HepG2 (cell line): ENCODE results near the gene TRAK1. TPM values are rescaled to one million over a fixed set of nuclear protein-coding genes. Genes with fewer than 3 reads are reported as not detected.

Experiments used
- ATAC-seq: fragments of 200-7000 bp; cut with Tn5 transposase; 3 replicates; pipeline ENCODE4 v1.9.1; 2020; ENCODE audit warnings: mild to moderate bottlenecking, moderate library complexity
- BruUV-seq: library from RNA; stranded (reverse); fragments of 400-500 nt; replicated peaks from 2 replicates; lab custom pipeline; 2021; lab: Mats Ljungman, UMichigan
- CTCF ChIA-PET: fragments of 300-600 bp; formaldehyde crosslinking; extraction: SDS; loops from one replicate; lab custom pipeline; 2021; ENCODE audit warnings: low total read pairs, inconsistent platforms, low intra/inter-chr PET ratio; lab: Yijun Ruan, JAX
- POLR2A ChIA-PET: fragments of 350-600 bp; sonication (Branson Sonifier 250); formaldehyde crosslinking; loops from one replicate; lab custom pipeline; 2020; ENCODE audit warnings: antibody characterized with exemption, inconsistent platforms; lab: Yijun Ruan, JAX
- DNase-seq: peaks from one replicate; pipeline ENCODE4 v3.0.0-alpha.2; 2015; ENCODE audit warnings: low spot score
- FAIRE-seq: peaks from 3 replicates; lab custom pipeline; 2011; peaks lifted over from hg19 to GRCh38; lab: Jason Lieb, UNC
- H2AFZ ChIP-seq: one replicate; pipeline ENCODE4 v1.6.1; 2011; ENCODE audit warnings: low read length, inconsistent platforms
- H3K27ac ChIP-seq: fragments of 300-600 bp; 3 replicates; pipeline ENCODE4 v1.8.0; 2011; ENCODE audit warnings: mixed run types, mild to moderate bottlenecking, mixed read lengths, low read length, inconsistent platforms; ENCODE audit not compliant: insufficient read depth; ENCODE audit errors: extremely low read length
- H3K27me3 ChIP-seq, 2 experiments: fragments of 200-600 bp in 1 of 2; 2 replicates in 1 of 2; 3 replicates in 1 of 2; pipeline versions ENCODE4 v1.6.0 to v1.8.0; 2011; ENCODE audit warnings: low read length in 2 of 2, mild to moderate bottlenecking in 2 of 2, moderate library complexity in 2 of 2, inconsistent platforms in 1 of 2; ENCODE audit not compliant: insufficient read depth in 2 of 2, control insufficient read depth in 1 of 2
- H3K36me3 ChIP-seq, 2 experiments: fragments of 200-600 bp in 1 of 2; replicated peaks in 1 of 2; 2 replicates in 1 of 2; 3 replicates in 1 of 2; pipeline versions ENCODE4 v1.5.1 to v1.8.0; 2011; ENCODE audit warnings: low read length in 2 of 2, inconsistent platforms in 1 of 2; ENCODE audit not compliant: insufficient read depth in 2 of 2, control insufficient read depth in 1 of 2
- H3K4me1 ChIP-seq: 2 replicates; pipeline ENCODE4 v1.5.1; 2012; ENCODE audit warnings: low read length, inconsistent platforms; ENCODE audit not compliant: insufficient read depth
- H3K4me2 ChIP-seq: 2 replicates; pipeline ENCODE4 v1.6.0; 2011; ENCODE audit warnings: low read depth, low read length, inconsistent platforms
- H3K4me3 ChIP-seq, 3 experiments: fragments of 200-600 bp in 1 of 3; sonication (generic), shearing (Covaris generic) in 1 of 3; replicated peaks in 1 of 3; 2 replicates each; pipeline ENCODE4 v1.5.1; 2011 to 2016; ENCODE audit warnings: low read length in 3 of 3, inconsistent platforms in 2 of 3, low read depth in 2 of 3, mild to moderate bottlenecking in 2 of 3, control low read depth in 1 of 3, mixed read lengths in 1 of 3; ENCODE audit not compliant: insufficient read depth in 1 of 3
- H3K79me2 ChIP-seq: one replicate; pipeline ENCODE4 v1.6.1; 2011; ENCODE audit warnings: low read length, inconsistent platforms; ENCODE audit not compliant: insufficient read depth
- H3K9ac ChIP-seq: 2 replicates; pipeline ENCODE4 v1.6.0; 2011; ENCODE audit warnings: mild to moderate bottlenecking, low read depth, low read length, inconsistent platforms; ENCODE audit not compliant: insufficient read depth
- H3K9me3 ChIP-seq: 2 replicates; pipeline ENCODE4 v1.5.1; 2012; ENCODE audit warnings: mild to moderate bottlenecking, low read length
- H4K20me1 ChIP-seq: 2 replicates; pipeline ENCODE4 v1.6.0; 2011; ENCODE audit warnings: inconsistent platforms, mild to moderate bottlenecking, low read length, moderate library complexity; ENCODE audit not compliant: insufficient read depth
- CCAR2 ChIP-seq: fragments of 200-400 bp; formaldehyde crosslinking; optimal IDR thresholded peaks from 2 replicates; pipeline ENCODE3; 2018; ENCODE audit warnings: low read depth, mild to moderate bottlenecking, low read length, moderate library complexity
- CCDC6 ChIP-seq: sonication (generic); formaldehyde crosslinking; IDR thresholded peaks from 2 replicates; pipeline ENCODE4 v1.8.1; 2022; ENCODE audit warnings: mild to moderate bottlenecking, missing genetic modification reagents, moderate library complexity
- CHD2 ChIP-seq: IDR thresholded peaks from 2 replicates; pipeline ENCODE4 v1.6.1; 2011; ENCODE audit warnings: low read depth, low read length, improper control_type of control experiment
- ZBTB3 ChIP-seq: sonication (generic); formaldehyde crosslinking; IDR thresholded peaks from 2 replicates; pipeline ENCODE4 v1.4.0; 2020; ENCODE audit warnings: low read depth, mild to moderate bottlenecking, moderate library complexity, missing genetic modification reagents, borderline replicate concordance
- ZNF256 ChIP-seq: sonication (generic); formaldehyde crosslinking; conservative IDR thresholded peaks from 2 replicates; pipeline ENCODE4 v1.4.0; 2020; ENCODE audit warnings: missing genetic modification reagents
- ZNF263 ChIP-seq: sonication (generic); formaldehyde crosslinking; IDR thresholded peaks from 2 replicates; pipeline ENCODE4 v1.4.0; 2020; ENCODE audit warnings: missing genetic modification reagents
- ZNF543 ChIP-seq: sonication (generic); formaldehyde crosslinking; IDR thresholded peaks from 2 replicates; pipeline ENCODE4 v1.4.0; 2020; ENCODE audit warnings: mild to moderate bottlenecking, missing genetic modification reagents
- ZNF577 ChIP-seq: sonication (generic); formaldehyde crosslinking; IDR thresholded peaks from 2 replicates; pipeline ENCODE4 v1.4.0; 2020; ENCODE audit warnings: mild to moderate bottlenecking, low read depth, missing genetic modification reagents, borderline replicate concordance
- ZNF672 ChIP-seq: sonication (generic); formaldehyde crosslinking; IDR thresholded peaks from 2 replicates; pipeline ENCODE4 v1.8.1; 2022; ENCODE audit warnings: missing genetic modification reagents
- ZNF841 ChIP-seq: sonication (generic); formaldehyde crosslinking; IDR thresholded peaks from 2 replicates; pipeline ENCODE4 v1.8.1; 2023; ENCODE audit warnings: missing genetic modification reagents, borderline replicate concordance
- WGBS: methylation state at CpG from one replicate; pipeline ENCODE4 v1.1.6; 2017; ENCODE audit warnings: low lambda C conversion rate; 5-methylcytosine and 5-hydroxymethylcytosine counted together
- in situ Hi-C: cut with HindIII; loops from 2 replicates; pipeline ENCODE4 v1.10.0; 2017; ENCODE audit warnings: low pct_unique_long_range_greater_than_20kb; ENCODE audit not compliant: extremely low pct_ligation_motif_present
- intact Hi-C: fragments of 100-400 bp; cut with micrococcal nuclease; formaldehyde crosslinking; loops from one replicate; pipeline ENCODE4 v1.10.0; 2022; ENCODE audit not compliant: unreplicated experiment
- polyA plus RNA-seq, 8 experiments: library from polyadenylated mRNA; depleted of rRNA in 3 of 8; stranded (reverse) in 7 of 8; unstranded in 1 of 8; fragments of >200 nt; fragmentation: Illumina TruSeq in 4 of 8; extraction: Trizol in 4 of 8; gene quantifications; 2 replicates each; pipeline versions ENCODE4 v1.2.1 to v1.2.3, GENCODE V29; 2011 to 2016; ENCODE audit warnings: low read depth in 4 of 8, missing spikeins in 1 of 8, mixed read lengths in 1 of 8; ENCODE audit not compliant: insufficient read depth in 1 of 8
- total RNA-seq, 5 experiments: library from RNA; depleted of rRNA; stranded (reverse); fragments of >200 nt; fragmentation: Illumina TruSeq; extraction: Trizol; gene quantifications; 2 replicates each; pipeline ENCODE4 v1.2.3, GENCODE V29; 2016; ENCODE audit warnings: low read depth in 1 of 5
- TF ChIP-seq, protein P1 (sequence below): sonication (generic); formaldehyde crosslinking; IDR thresholded peaks from 2 replicates; pipeline ENCODE4 v1.8.0; 2022; ENCODE audit warnings: mild to moderate bottlenecking, missing genetic modification reagents
- TF ChIP-seq, protein P2 (sequence below): sonication (generic); formaldehyde crosslinking; IDR thresholded peaks from 2 replicates; pipeline ENCODE4 v1.5.0; 2020; ENCODE audit warnings: missing genetic modification reagents
- TF ChIP-seq, protein P3 (sequence below): sonication (generic); formaldehyde crosslinking; conservative IDR thresholded peaks from 2 replicates; pipeline ENCODE4 v1.4.0; 2020; ENCODE audit warnings: missing genetic modification reagents
- TF ChIP-seq, protein P4 (sequence below): IDR thresholded peaks from 2 replicates; pipeline ENCODE4 v1.6.1; 2016

The TRAK1 gene
- total and polyA plus RNA-seq, 2 of the 13 experiments (the other 11 are each of a cell fraction or from before 2014, with no cell fraction given), result 20.5 to 46.6 TPM

DNA sequence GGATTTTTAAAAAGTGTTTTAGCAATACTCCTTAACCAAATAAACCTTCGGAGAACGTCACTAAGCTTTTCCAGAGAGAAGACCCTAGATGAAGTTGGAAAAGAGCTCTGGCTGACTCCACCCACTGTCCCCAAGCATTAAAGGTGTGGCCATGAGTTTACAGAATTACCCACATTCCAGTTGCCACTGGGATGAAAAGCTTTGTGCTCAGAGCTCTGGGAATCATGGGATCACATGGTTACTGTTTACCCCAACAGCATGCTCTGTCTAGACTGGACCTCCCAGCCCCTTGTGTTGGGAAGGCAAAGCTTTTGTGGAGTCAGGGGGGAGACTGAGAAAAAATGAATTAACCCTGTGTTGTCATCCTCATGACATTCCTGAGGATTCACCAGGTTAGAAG, 119.6 kb downstream of the TRAK1 start:
- Histone ChIP-seq H3K4me2 (no peak overlapping the region), H2AFZ (no peak overlapping the region), H4K20me1 (no peaks in the 10 kb centered on the region), H3K27ac (no peak overlapping the region), H3K9me3 (no peaks in the 10 kb centered on the region)
- in situ Hi-C loops, result no loop called here
- DNase-seq (peak; percentile 27), ATAC-seq (peak; percentile 39; the same call in 2 of the 3 replicates)
- WGBS, result 98% methylated on average over 2 of the region's 2 CpGs
- CTCF ChIA-PET, result no interaction called here
- intact Hi-C loops, result no loop called here
- TF ChIP-seq ZBTB3 (CRISPR knock-in tag) (no peak), ZNF263 (CRISPR knock-in tag) (no peak), ZNF577 (CRISPR knock-in tag) (no peak), CCDC6 (CRISPR knock-in tag) (no peak), ZNF256 (CRISPR knock-in tag) (no peak), CCAR2 (no peak), ZNF672 (CRISPR knock-in tag) (no peak), CHD2 (no peak), ZNF543 (CRISPR knock-in tag) (no peak), ZNF841 (no peak)
- TF ChIP-seq, protein P1, sequence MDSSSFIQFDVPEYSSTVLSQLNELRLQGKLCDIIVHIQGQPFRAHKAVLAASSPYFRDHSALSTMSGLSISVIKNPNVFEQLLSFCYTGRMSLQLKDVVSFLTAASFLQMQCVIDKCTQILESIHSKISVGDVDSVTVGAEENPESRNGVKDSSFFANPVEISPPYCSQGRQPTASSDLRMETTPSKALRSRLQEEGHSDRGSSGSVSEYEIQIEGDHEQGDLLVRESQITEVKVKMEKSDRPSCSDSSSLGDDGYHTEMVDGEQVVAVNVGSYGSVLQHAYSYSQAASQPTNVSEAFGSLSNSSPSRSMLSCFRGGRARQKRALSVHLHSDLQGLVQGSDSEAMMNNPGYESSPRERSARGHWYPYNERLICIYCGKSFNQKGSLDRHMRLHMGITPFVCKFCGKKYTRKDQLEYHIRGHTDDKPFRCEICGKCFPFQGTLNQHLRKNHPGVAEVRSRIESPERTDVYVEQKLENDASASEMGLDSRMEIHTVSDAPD, result no peak
- TF ChIP-seq, protein P2, sequence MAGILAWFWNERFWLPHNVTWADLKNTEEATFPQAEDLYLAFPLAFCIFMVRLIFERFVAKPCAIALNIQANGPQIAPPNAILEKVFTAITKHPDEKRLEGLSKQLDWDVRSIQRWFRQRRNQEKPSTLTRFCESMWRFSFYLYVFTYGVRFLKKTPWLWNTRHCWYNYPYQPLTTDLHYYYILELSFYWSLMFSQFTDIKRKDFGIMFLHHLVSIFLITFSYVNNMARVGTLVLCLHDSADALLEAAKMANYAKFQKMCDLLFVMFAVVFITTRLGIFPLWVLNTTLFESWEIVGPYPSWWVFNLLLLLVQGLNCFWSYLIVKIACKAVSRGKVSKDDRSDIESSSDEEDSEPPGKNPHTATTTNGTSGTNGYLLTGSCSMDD (CRISPR knock-in tag), result no peak
- TF ChIP-seq, protein P3, sequence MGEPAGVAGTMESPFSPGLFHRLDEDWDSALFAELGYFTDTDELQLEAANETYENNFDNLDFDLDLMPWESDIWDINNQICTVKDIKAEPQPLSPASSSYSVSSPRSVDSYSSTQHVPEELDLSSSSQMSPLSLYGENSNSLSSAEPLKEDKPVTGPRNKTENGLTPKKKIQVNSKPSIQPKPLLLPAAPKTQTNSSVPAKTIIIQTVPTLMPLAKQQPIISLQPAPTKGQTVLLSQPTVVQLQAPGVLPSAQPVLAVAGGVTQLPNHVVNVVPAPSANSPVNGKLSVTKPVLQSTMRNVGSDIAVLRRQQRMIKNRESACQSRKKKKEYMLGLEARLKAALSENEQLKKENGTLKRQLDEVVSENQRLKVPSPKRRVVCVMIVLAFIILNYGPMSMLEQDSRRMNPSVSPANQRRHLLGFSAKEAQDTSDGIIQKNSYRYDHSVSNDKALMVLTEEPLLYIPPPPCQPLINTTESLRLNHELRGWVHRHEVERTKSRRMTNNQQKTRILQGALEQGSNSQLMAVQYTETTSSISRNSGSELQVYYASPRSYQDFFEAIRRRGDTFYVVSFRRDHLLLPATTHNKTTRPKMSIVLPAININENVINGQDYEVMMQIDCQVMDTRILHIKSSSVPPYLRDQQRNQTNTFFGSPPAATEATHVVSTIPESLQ (CRISPR knock-in tag), result no peak
- TF ChIP-seq, protein P4, sequence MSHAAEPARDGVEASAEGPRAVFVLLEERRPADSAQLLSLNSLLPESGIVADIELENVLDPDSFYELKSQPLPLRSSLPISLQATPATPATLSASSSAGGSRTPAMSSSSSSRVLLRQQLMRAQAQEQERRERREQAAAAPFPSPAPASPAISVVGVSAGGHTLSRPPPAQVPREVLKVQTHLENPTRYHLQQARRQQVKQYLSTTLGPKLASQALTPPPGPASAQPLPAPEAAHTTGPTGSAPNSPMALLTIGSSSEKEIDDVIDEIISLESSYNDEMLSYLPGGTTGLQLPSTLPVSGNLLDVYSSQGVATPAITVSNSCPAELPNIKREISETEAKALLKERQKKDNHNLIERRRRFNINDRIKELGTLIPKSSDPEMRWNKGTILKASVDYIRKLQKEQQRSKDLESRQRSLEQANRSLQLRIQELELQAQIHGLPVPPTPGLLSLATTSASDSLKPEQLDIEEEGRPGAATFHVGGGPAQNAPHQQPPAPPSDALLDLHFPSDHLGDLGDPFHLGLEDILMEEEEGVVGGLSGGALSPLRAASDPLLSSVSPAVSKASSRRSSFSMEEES (CRISPR knock-in tag), result no peak
- TF ChIP-seq, all 625 proteins: peak for 0
- no peaks in the 10 kb centered on the region for H3K79me2 ChIP-seq
- H3K9ac ChIP-seq, result no peak overlapping the region
- FAIRE-seq, result no peak
- peaks cover 34 to 63% of the 10 kb centered on the region in 2 experiments for H3K36me3 ChIP-seq
- no peak overlapping the region for H3K4me3 ChIP-seq
- H3K27me3 ChIP-seq, result no peaks in the 10 kb centered on the region
- H3K4me1 ChIP-seq, result 0 out of 2 replicates have a peak, but pooled peaks cover 11% of the 10 kb centered on the region
- no TSS peak for BruUV-seq
- POLR2A ChIA-PET, result no interaction called here
